Natural killer cell (primary cell): ENCODE measurements around the gene GAS1. TPM values are rescaled to one million over a fixed set of nuclear protein-coding genes. Genes with fewer than 3 reads are reported as not detected.

Experiments used
- ATAC-seq, 3 donors: fragments of 150-1000 bp in 2 of 3; fragments of 200-7000 bp in 1 of 3; cut with Tn5 transposase; 1 replicate in 1 of 3; 2 replicates in 2 of 3; pipeline ENCODE4 v1.10.0; 2021; ENCODE audit warnings: mild to moderate bottlenecking in 2 of 3, moderate library complexity in 2 of 3
- DNase-seq, 2 donors: peaks; one replicate each; pipeline versions ENCODE4 v3.0.0 to v3.0.0-alpha.2; 2013 to 2021; ENCODE audit warnings: mixed read lengths in 1 of 2
- H3K27ac ChIP-seq: one replicate; pipeline ENCODE4 v1.5.1; 2013; ENCODE audit warnings: mild to moderate bottlenecking, low read length
- H3K27me3 ChIP-seq: one replicate; pipeline ENCODE4 v1.6.1; 2013; ENCODE audit warnings: low read length; ENCODE audit not compliant: control insufficient read depth, insufficient read depth
- H3K36me3 ChIP-seq: one replicate; pipeline ENCODE4 v1.6.1; 2013; ENCODE audit warnings: low read length; ENCODE audit not compliant: control insufficient read depth, insufficient read depth
- H3K4me1 ChIP-seq: one replicate; pipeline ENCODE4 v1.6.1; 2013; ENCODE audit warnings: low read length; ENCODE audit not compliant: control insufficient read depth, insufficient read depth
- H3K4me3 ChIP-seq: one replicate; pipeline ENCODE4 v1.5.1; 2013; ENCODE audit warnings: low read length
- H3K9me3 ChIP-seq: one replicate; pipeline ENCODE4 v1.6.1; 2013; ENCODE audit warnings: low read length; ENCODE audit not compliant: control insufficient read depth, insufficient read depth
- H3K27ac Mint-ChIP-seq, 2 donors: one replicate each; pipeline ENCODE4 v1.8.0; 2022; ENCODE audit warnings: mild to moderate bottlenecking in 2 of 2, mixed read lengths in 2 of 2, moderate library complexity in 1 of 2
- H3K27me3 Mint-ChIP-seq, 2 donors: one replicate each; pipeline ENCODE4 v1.8.0; 2022; ENCODE audit warnings: low read depth in 2 of 2, mixed read lengths in 2 of 2
- H3K36me3 Mint-ChIP-seq: one replicate; pipeline ENCODE4 v1.8.0; 2022; ENCODE audit warnings: mixed read lengths
- H3K4me1 Mint-ChIP-seq, 2 donors: one replicate each; pipeline ENCODE4 v1.8.0; 2022; ENCODE audit warnings: mixed read lengths in 2 of 2
- H3K4me3 Mint-ChIP-seq: one replicate; pipeline ENCODE4 v1.8.0; 2022; ENCODE audit warnings: mild to moderate bottlenecking, moderate library complexity, mixed read lengths
- H3K9me3 Mint-ChIP-seq, 2 donors: one replicate each; pipeline ENCODE4 v1.8.0; 2022; ENCODE audit warnings: mixed read lengths in 2 of 2
- WGBS: methylation state at CpG from one replicate; pipeline ENCODE4 v1.1.7; 2013; ENCODE audit warnings: missing lambda C conversion rate; ENCODE audit not compliant: insufficient coverage; 5-methylcytosine and 5-hydroxymethylcytosine counted together
- intact Hi-C: fragments of 100-400 bp; cut with micrococcal nuclease; formaldehyde crosslinking; loops from one replicate; pipeline ENCODE4 v1.14.2; 2022
- total RNA-seq, 4 donors: library from RNA; stranded (reverse); fragments of 120-200 nt in 1 of 4; gene quantifications; one replicate each; pipeline versions ENCODE4 v1.2.3 to v1.2.4, GENCODE V29; 2013 to 2022
- TF ChIP-seq, protein P1 (sequence below): fragments of 200-600 bp; IDR thresholded peaks from one replicate; pipeline ENCODE4 v1.8.0; 2022; ENCODE audit warnings: antibody characterized with exemption

The GAS1 gene
- total RNA-seq, 3 donors from 2014 or later (not counting 1 experiment from before 2014, with no cell fraction given) = 1.0 to 3.1 (median 2.8) TPM

- Mint-ChIP-seq H3K36me3 (no peaks in the 10 kb centered on the region), H3K4me3 (no peak overlapping the region), H3K9me3 (no peaks in the 10 kb centered on the region), H3K27me3 (peaks cover 12 to 61% of the 10 kb centered on the region in 2 donors), H3K4me1 (no peaks in the 10 kb centered on the region), H3K27ac (no peak overlapping the region)
- no peaks in the 10 kb centered on the region for H3K9me3 ChIP-seq
- H3K4me3 ChIP-seq = no peak overlapping the region
- 92% methylated on average over 1 of the region's 2 CpGs for WGBS
- no peak overlapping the region for H3K27ac ChIP-seq
- H3K4me1 ChIP-seq = no peaks in the 10 kb centered on the region
- DNase-seq = no peak
- H3K27me3 ChIP-seq = no peaks in the 10 kb centered on the region
- ATAC-seq = no peak
- intact Hi-C loops = no loop called here
- H3K36me3 ChIP-seq = no peaks in the 10 kb centered on the region
- TF ChIP-seq, protein P1, sequence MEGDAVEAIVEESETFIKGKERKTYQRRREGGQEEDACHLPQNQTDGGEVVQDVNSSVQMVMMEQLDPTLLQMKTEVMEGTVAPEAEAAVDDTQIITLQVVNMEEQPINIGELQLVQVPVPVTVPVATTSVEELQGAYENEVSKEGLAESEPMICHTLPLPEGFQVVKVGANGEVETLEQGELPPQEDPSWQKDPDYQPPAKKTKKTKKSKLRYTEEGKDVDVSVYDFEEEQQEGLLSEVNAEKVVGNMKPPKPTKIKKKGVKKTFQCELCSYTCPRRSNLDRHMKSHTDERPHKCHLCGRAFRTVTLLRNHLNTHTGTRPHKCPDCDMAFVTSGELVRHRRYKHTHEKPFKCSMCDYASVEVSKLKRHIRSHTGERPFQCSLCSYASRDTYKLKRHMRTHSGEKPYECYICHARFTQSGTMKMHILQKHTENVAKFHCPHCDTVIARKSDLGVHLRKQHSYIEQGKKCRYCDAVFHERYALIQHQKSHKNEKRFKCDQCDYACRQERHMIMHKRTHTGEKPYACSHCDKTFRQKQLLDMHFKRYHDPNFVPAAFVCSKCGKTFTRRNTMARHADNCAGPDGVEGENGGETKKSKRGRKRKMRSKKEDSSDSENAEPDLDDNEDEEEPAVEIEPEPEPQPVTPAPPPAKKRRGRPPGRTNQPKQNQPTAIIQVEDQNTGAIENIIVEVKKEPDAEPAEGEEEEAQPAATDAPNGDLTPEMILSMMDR = no peak
Measured at GRCh38 chr9:86975036-86975435, 27.7 kb upstream of the GAS1 start.

DNA sequence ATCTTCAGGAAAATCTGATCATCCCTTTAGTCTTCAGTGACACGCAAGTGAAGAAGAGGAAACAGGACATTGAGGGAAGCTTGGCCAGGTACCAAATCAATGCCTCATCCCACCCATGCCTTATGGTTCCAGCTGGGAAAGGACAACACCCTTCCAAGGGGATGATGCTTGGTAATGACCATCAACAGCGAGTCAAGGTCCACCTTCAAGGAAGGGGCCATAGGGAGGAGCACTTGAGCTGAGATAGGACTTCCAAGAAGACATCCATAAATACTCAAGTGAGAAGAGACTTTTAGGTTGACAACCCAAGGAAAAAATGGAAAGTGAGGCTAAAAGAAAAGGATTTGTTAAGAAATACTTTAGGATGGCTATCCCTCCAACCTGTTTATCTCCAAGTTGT, 27.1 kb upstream of the GAS1 start:
- Mint-ChIP-seq H3K27ac (no peak overlapping the region), H3K27me3 (peaks cover 13 to 55% of the 10 kb centered on the region in 2 donors), H3K36me3 (no peaks in the 10 kb centered on the region)

GRCh38 chr9:86971742-86972141, 24.4 kb upstream of the GAS1 start:
- H3K4me3 ChIP-seq = no peak overlapping the region
- Mint-ChIP-seq H3K27me3 (peaks cover 13 to 40% of the 10 kb centered on the region in 2 donors), H3K36me3 (no peaks in the 10 kb centered on the region), H3K27ac (no peak overlapping the region), H3K4me3 (no peak overlapping the region), H3K9me3 (no peaks in the 10 kb centered on the region), H3K4me1 (no peaks in the 10 kb centered on the region)
- H3K4me1 ChIP-seq = no peaks in the 10 kb centered on the region
- no peaks in the 10 kb centered on the region for H3K36me3 ChIP-seq
- TF ChIP-seq, protein P1 = no peak
- H3K27me3 ChIP-seq = no peaks in the 10 kb centered on the region
- H3K27ac ChIP-seq = no peak overlapping the region
- intact Hi-C loops = no loop called here
- ATAC-seq (no peak), DNase-seq (no peak)
- no peaks in the 10 kb centered on the region for H3K9me3 ChIP-seq

More for the DNA sequence above, 27.1 kb upstream of the GAS1 start:
- 100% methylated on average over 2 of the region's 2 CpGs for WGBS
- ATAC-seq = no peak
- H3K36me3 ChIP-seq = no peaks in the 10 kb centered on the region
- H3K4me1 ChIP-seq = no peaks in the 10 kb centered on the region
- H3K4me3 ChIP-seq = no peak overlapping the region
- no peak overlapping the region for H3K27ac ChIP-seq
- intact Hi-C loops = no loop called here
- Mint-ChIP-seq H3K4me3 (no peak overlapping the region), H3K9me3 (no peaks in the 10 kb centered on the region), H3K4me1 (no peaks in the 10 kb centered on the region)
- no peaks in the 10 kb centered on the region for H3K27me3 ChIP-seq
- DNase-seq = no peak
- no peaks in the 10 kb centered on the region for H3K9me3 ChIP-seq
- TF ChIP-seq, protein P1 = no peak

GRCh38 chr9:86968258-86968920, 21.1 kb upstream of the GAS1 start:
- H3K27ac ChIP-seq = no peak overlapping the region
- DNase-seq (no peak), ATAC-seq (no peak)
- H3K36me3 Mint-ChIP-seq = no peaks in the 10 kb centered on the region
- H3K36me3 ChIP-seq = no peaks in the 10 kb centered on the region
- H3K4me1 ChIP-seq = no peaks in the 10 kb centered on the region
- H3K27me3 ChIP-seq = no peaks in the 10 kb centered on the region
- no peaks in the 10 kb centered on the region for H3K4me1 Mint-ChIP-seq
- TF ChIP-seq, protein P1 = no peak
- no peaks in the 10 kb centered on the region for H3K9me3 Mint-ChIP-seq
- intact Hi-C loops = no loop called here
- H3K4me3 Mint-ChIP-seq = no peak overlapping the region
- H3K9me3 ChIP-seq = no peaks in the 10 kb centered on the region
- H3K27ac Mint-ChIP-seq = no peak overlapping the region
- no peak overlapping the region for H3K4me3 ChIP-seq
- 60% methylated on average over 8 of the region's 8 CpGs for WGBS
- H3K27me3 Mint-ChIP-seq = peaks cover 9 to 24% of the 10 kb centered on the region in 2 donors
